Measurements from ENCODE around the gene DDI1.

The DDI1 gene

GRCh38 chr11:104053743-104054478 lies 17.5 kb downstream of the DDI1 start:
- Histone ChIP-seq H3K36me3 (replicated peaks) (no peaks in the 10 kb centered on the region), H3K4me3 (ENCODE audit: low read depth, low read length) (no peak overlapping the region), H3K27ac (no peak overlapping the region), H3K27me3 (replicated peaks) (no peaks in the 10 kb centered on the region)
- in situ Hi-C loops (cut with HindIII; ENCODE audit: low pct_ligation_motif_present, low sequenced_read_pairs) = no loop called here
- TF ChIP-seq CTCF (IDR thresholded peaks at IDR 0.05; ENCODE audit: low read depth, low read length, missing control alignments) = no peak
- no peak for DNase-seq

- no peaks in the 10 kb centered on the region for H3K36me3 ChIP-seq (replicated peaks)
- TF ChIP-seq CTCF (IDR thresholded peaks at IDR 0.05; ENCODE audit: low read depth, low read length, missing control alignments) = no peak
- H3K27ac ChIP-seq = no peak overlapping the region
- H3K27me3 ChIP-seq (replicated peaks) = no peaks in the 10 kb centered on the region
- no peak for DNase-seq
- in situ Hi-C loops (cut with HindIII; ENCODE audit: low pct_ligation_motif_present, low sequenced_read_pairs) = no loop called here
- no peak overlapping the region for H3K4me3 ChIP-seq (ENCODE audit: low read depth, low read length)
These were observed 18.6 kb downstream of the DDI1 start for GRCh38 chr11:104054911-104055529.

GRCh38 chr11:104055596-104055995 lies 19.2 kb downstream of the DDI1 start:
- no peak for DNase-seq
- TF ChIP-seq CTCF (IDR thresholded peaks at IDR 0.05; ENCODE audit: low read depth, low read length, missing control alignments) = no peak
- Histone ChIP-seq H3K4me3 (ENCODE audit: low read depth, low read length) (no peak overlapping the region), H3K27me3 (replicated peaks) (no peaks in the 10 kb centered on the region), H3K27ac (no peak overlapping the region), H3K36me3 (replicated peaks) (no peaks in the 10 kb centered on the region)
- in situ Hi-C loops (cut with HindIII; ENCODE audit: low pct_ligation_motif_present, low sequenced_read_pairs) = no loop called here

- no peak overlapping the region for H3K4me3 ChIP-seq (ENCODE audit: low read depth, low read length)
- no peak overlapping the region for H3K27ac ChIP-seq
- H3K36me3 ChIP-seq (replicated peaks) = no peaks in the 10 kb centered on the region
- no peak for DNase-seq
- in situ Hi-C loops (cut with HindIII; ENCODE audit: low pct_ligation_motif_present, low sequenced_read_pairs) = no loop called here
- no peaks in the 10 kb centered on the region for H3K27me3 ChIP-seq (replicated peaks)
- no peak for TF ChIP-seq CTCF (IDR thresholded peaks at IDR 0.05; ENCODE audit: low read depth, low read length, missing control alignments)
These were observed 21.5 kb downstream of the DDI1 start for GRCh38 chr11:104057908-104058307.

- Histone ChIP-seq H3K36me3 (replicated peaks) (no peaks in the 10 kb centered on the region), H3K27me3 (replicated peaks) (no peaks in the 10 kb centered on the region), H3K27ac (no peak overlapping the region), H3K4me3 (ENCODE audit: low read depth, low read length) (no peak overlapping the region)
- in situ Hi-C loops (cut with HindIII; ENCODE audit: low pct_ligation_motif_present, low sequenced_read_pairs) = no loop called here
- TF ChIP-seq CTCF (IDR thresholded peaks at IDR 0.05; ENCODE audit: low read depth, low read length, missing control alignments) = no peak
- DNase-seq = no peak
These were observed 22.2 kb downstream of the DDI1 start for GRCh38 chr11:104058680-104059079.

Measured in brain microvascular endothelial cell (primary cell).